Stimulated activated naive B cell treated with anti-CD40 and anti-IgM and Interleukin-4, amounts not matched to agents 10 μg/mL and 1 μg/mL and 100 μg/mL, for 72 hours (primary cell): ENCODE results near the gene BHLHA15.

ENCODE experiments used
- ATAC-seq, 2 donors: fragments of 150-1000 bp; cut with Tn5 transposase; replicated peaks; 2 replicates each; pipeline ENCODE4 v1.10.0; 2021; ENCODE audit warnings: moderate library complexity in 1 of 2
- DNase-seq: peaks from one replicate; pipeline ENCODE4 v3.0.0; 2021
- H3K27ac Mint-ChIP-seq: one replicate; pipeline ENCODE4 v1.8.0; 2022; ENCODE audit warnings: mild to moderate bottlenecking, mixed read lengths
- H3K27me3 Mint-ChIP-seq, 2 donors: one replicate each; pipeline ENCODE4 v1.8.0; 2022; ENCODE audit warnings: mixed read lengths in 2 of 2
- H3K36me3 Mint-ChIP-seq, 2 donors: one replicate each; pipeline ENCODE4 v1.8.0; 2022; ENCODE audit warnings: mixed read lengths in 2 of 2, mild to moderate bottlenecking in 1 of 2
- H3K4me1 Mint-ChIP-seq, 2 donors: one replicate each; pipeline ENCODE4 v1.8.0; 2022; ENCODE audit warnings: mixed read lengths in 2 of 2, mild to moderate bottlenecking in 1 of 2
- H3K4me3 Mint-ChIP-seq, 2 donors: one replicate each; pipeline ENCODE4 v1.8.0; 2022; ENCODE audit warnings: mild to moderate bottlenecking in 2 of 2, mixed read lengths in 2 of 2, moderate library complexity in 1 of 2
- H3K9me3 Mint-ChIP-seq, 2 donors: one replicate each; pipeline ENCODE4 v1.8.0; 2022; ENCODE audit warnings: mixed read lengths in 2 of 2, mild to moderate bottlenecking in 1 of 2

Gene BHLHA15

GRCh38 chr7:98232263-98232585 is 21.0 kb downstream of the BHLHA15 start:
- peaks cover 38 to 56% of the 10 kb centered on the region in 2 donors for H3K36me3 Mint-ChIP-seq
- H3K27me3 Mint-ChIP-seq: no peaks in the 10 kb centered on the region
- DNase-seq: no peak
- no peak for ATAC-seq
- no peaks in the 10 kb centered on the region for H3K9me3 Mint-ChIP-seq
- H3K4me1 Mint-ChIP-seq: peaks cover 0 to 6% of the 10 kb centered on the region in 2 donors
- no peak overlapping the region for H3K27ac Mint-ChIP-seq
- no peak overlapping the region for H3K4me3 Mint-ChIP-seq

GRCh38 chr7:98232799-98233198 is 21.6 kb downstream of the BHLHA15 start:
- no peak overlapping the region for H3K27ac Mint-ChIP-seq
- DNase-seq: no peak
- peaks cover 0 to 6% of the 10 kb centered on the region in 2 donors for H3K4me1 Mint-ChIP-seq

DNA sequence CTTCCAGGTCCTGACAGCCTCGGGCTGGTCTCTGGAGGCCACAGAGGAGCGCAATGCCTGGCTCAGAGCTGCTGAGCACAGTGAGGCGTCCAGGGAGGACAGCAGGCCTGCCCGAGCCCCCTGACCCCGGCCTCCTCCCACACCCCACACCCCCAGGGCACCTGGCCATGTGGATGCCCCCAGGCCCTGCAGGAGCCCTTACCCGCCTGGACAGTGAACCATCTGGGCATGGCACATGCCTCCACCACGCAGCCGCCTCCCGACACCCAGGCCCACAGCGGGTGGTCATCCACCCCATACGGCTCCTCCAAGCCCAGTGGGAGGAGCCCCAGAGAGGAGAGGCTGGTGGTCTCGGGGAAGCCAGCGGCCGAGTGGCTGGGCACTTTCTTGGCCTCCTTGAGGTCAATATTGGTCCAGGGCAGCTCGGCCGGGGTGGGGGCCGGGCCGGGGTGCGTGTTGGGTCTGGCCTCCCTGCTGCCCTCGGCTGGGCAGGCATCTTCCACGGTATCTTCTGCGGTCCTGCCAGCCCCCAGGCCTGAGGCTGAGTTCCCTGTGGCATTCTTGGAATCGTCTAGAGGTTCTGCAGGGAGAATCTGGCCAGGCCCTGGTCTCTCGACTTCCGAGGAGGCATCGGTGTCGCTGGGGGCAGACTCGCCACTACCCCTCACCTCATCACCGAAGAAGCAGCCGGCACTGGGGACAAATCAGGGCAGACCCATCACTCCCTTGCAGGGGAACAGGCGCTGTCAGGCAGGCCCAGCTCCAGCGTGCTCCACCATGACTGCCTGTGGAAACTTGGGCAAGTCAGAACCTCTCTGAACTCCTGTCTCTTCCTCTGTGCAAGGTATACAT is 22.2 kb downstream of the BHLHA15 start:
- H3K27ac Mint-ChIP-seq: no peak overlapping the region

More at GRCh38 chr7:98232799-98233198, 21.6 kb downstream of the BHLHA15 start:
- H3K9me3 Mint-ChIP-seq: no peaks in the 10 kb centered on the region
- no peak overlapping the region for H3K4me3 Mint-ChIP-seq
- ATAC-seq: no peak
- H3K27me3 Mint-ChIP-seq: no peaks in the 10 kb centered on the region
- H3K36me3 Mint-ChIP-seq: peaks cover 37 to 60% of the 10 kb centered on the region in 2 donors

DNA sequence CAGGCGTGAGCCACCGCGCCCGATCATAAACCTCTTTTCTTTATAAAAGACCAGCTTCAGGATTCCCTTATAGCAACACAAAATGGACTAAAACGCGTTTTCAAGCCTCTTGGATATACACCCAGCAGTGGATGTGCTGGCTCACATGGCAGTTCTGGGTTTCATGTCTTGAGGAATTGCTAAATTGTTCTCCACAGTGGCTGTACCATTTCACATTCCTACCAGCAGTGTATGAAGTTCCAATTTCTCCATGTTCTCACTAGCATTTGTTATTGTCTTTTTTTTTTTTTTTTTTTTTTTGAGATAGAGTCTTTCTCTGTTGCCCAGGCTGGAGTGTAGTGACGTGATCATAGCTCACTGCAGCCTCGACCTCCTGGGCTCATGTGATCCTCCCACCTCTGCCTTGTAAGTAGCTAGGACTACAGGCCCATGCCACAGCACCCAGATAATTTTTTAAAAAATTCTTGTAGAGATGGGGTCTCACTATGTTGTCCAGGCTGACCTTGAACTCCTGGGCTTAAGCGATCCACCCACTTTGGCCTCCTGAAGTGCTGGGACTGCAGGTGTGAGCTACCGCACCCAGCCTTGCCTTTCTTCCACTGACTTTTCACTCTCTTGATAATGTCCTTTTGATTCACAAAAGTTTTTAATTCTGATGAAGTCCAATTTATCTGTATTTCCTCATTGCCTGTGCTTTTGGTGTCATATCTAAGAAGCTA is 23.3 kb downstream of the BHLHA15 start:
- DNase-seq: no peak
- Mint-ChIP-seq H3K4me3 (no peak overlapping the region), H3K36me3 (peaks cover 47 to 67% of the 10 kb centered on the region in 2 donors), H3K27ac (no peak overlapping the region), H3K4me1 (peaks cover 0 to 5% of the 10 kb centered on the region in 2 donors), H3K9me3 (no peaks in the 10 kb centered on the region), H3K27me3 (no peaks in the 10 kb centered on the region)
- no peak for ATAC-seq

More for the DNA sequence above, 22.2 kb downstream of the BHLHA15 start:
- no peak for ATAC-seq
- Mint-ChIP-seq H3K4me3 (no peak overlapping the region), H3K36me3 (peaks cover 38 to 60% of the 10 kb centered on the region in 2 donors), H3K27me3 (no peaks in the 10 kb centered on the region), H3K4me1 (peaks cover 0 to 6% of the 10 kb centered on the region in 2 donors), H3K9me3 (no peaks in the 10 kb centered on the region)
- no peak for DNase-seq

- no peaks in the 10 kb centered on the region for H3K27me3 Mint-ChIP-seq
- no peak for DNase-seq
- no peak for ATAC-seq
- no peaks in the 10 kb centered on the region for H3K9me3 Mint-ChIP-seq
- peaks cover 49 to 66% of the 10 kb centered on the region in 2 donors for H3K36me3 Mint-ChIP-seq
- no peak overlapping the region for H3K4me3 Mint-ChIP-seq
- H3K4me1 Mint-ChIP-seq: no peaks in the 10 kb centered on the region
- no peak overlapping the region for H3K27ac Mint-ChIP-seq
Measured at GRCh38 chr7:98235901-98236300, 24.7 kb downstream of the BHLHA15 start.

GRCh38 chr7:98236355-98237185 is 25.3 kb downstream of the BHLHA15 start:
- ATAC-seq (no peak), DNase-seq (no peak)
- Mint-ChIP-seq H3K4me3 (no peak overlapping the region), H3K9me3 (no peaks in the 10 kb centered on the region), H3K36me3 (peaks cover 55 to 73% of the 10 kb centered on the region in 2 donors), H3K27ac (no peak overlapping the region), H3K27me3 (no peaks in the 10 kb centered on the region), H3K4me1 (no peaks in the 10 kb centered on the region)

- Mint-ChIP-seq H3K9me3 (no peaks in the 10 kb centered on the region), H3K4me1 (no peaks in the 10 kb centered on the region), H3K4me3 (no peak overlapping the region), H3K36me3 (peaks cover 57 to 82% of the 10 kb centered on the region in 2 donors), H3K27ac (no peak overlapping the region), H3K27me3 (no peaks in the 10 kb centered on the region)
- DNase-seq (no peak), ATAC-seq (no peak)
Measured at GRCh38 chr7:98238076-98238475, 26.8 kb downstream of the BHLHA15 start.

DNA sequence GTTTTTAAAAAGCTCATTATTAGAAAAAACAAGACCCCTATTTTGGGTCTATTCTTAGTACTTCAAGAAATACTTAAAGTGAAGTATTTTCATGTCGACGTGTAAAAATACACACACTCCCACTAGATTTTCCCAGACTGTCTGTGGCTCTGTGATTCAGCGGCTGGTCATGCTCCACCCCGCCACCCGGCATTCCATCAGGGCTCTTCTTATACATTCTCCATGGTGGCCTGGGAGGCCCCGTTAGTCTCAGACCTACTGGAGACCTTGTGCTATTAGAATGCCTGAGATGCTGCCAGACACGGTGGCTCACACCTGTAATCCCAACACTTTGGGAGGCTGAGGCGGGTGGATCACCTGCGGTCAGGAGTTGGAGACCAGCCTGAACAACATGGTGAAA is 27.7 kb downstream of the BHLHA15 start:
- DNase-seq: no peak
- Mint-ChIP-seq H3K4me3 (no peak overlapping the region), H3K36me3 (peaks cover 59 to 79% of the 10 kb centered on the region in 2 donors), H3K27ac (no peak overlapping the region), H3K9me3 (no peaks in the 10 kb centered on the region), H3K4me1 (no peaks in the 10 kb centered on the region), H3K27me3 (no peaks in the 10 kb centered on the region)
- ATAC-seq: no peak

- ATAC-seq: peak; percentile 59 to 63
- peaks cover 60 to 73% of the 10 kb centered on the region in 2 donors for H3K36me3 Mint-ChIP-seq
- no peaks in the 10 kb centered on the region for H3K27me3 Mint-ChIP-seq
- H3K4me1 Mint-ChIP-seq: no peaks in the 10 kb centered on the region
- H3K9me3 Mint-ChIP-seq: no peaks in the 10 kb centered on the region
- H3K27ac Mint-ChIP-seq: no peak overlapping the region
- no peak overlapping the region for H3K4me3 Mint-ChIP-seq
- no peak for DNase-seq
Measured at GRCh38 chr7:98240961-98241673, 29.9 kb downstream of the BHLHA15 start.

DNA sequence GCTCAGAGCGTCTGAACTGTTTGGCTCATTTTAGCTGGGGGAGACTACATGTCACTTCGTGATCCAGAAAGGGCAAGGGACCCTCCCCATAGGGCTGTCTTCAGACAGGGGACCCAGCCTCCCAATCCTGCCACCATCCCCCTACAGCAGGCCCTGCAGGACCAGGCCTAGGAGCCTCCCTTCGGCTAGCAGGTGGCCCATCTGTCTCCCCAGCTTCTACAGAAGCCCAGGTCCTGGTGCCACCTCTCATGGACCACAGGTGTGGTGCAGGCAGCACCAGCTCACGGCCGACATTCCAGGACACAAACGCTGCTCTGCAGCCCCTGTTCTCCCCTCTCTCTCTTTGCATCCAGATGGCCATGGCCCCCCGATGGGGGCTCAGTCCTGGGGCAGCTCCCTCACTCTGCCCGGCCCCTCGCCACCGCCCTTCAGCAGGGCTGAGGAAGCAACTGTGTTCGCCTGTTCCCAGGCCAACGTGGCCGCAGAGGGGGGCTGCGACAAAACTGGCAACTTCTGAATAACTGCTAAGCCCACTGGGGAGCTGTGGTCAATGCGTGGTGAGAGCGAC is 30.5 kb downstream of the BHLHA15 start:
- no peaks in the 10 kb centered on the region for H3K9me3 Mint-ChIP-seq
- ATAC-seq (peak in 1 of 2 donors; percentile 6), DNase-seq (no peak)
- no peak overlapping the region for H3K27ac Mint-ChIP-seq
- no peak overlapping the region for H3K4me3 Mint-ChIP-seq
- no peaks in the 10 kb centered on the region for H3K27me3 Mint-ChIP-seq
- H3K4me1 Mint-ChIP-seq: no peaks in the 10 kb centered on the region
- H3K36me3 Mint-ChIP-seq: peaks cover 53 to 68% of the 10 kb centered on the region in 2 donors

GRCh38 chr7:98242342-98242741 is 31.1 kb downstream of the BHLHA15 start:
- no peaks in the 10 kb centered on the region for H3K27me3 Mint-ChIP-seq
- no peaks in the 10 kb centered on the region for H3K9me3 Mint-ChIP-seq
- peaks cover 52 to 62% of the 10 kb centered on the region in 2 donors for H3K36me3 Mint-ChIP-seq

GRCh38 chr7:98242934-98243333 is 31.7 kb downstream of the BHLHA15 start:
- ATAC-seq: no peak
- Mint-ChIP-seq H3K4me1 (peaks cover 0 to under 1% of the 10 kb centered on the region in 2 donors), H3K36me3 (peaks cover 51 to 58% of the 10 kb centered on the region in 2 donors)

More at GRCh38 chr7:98242342-98242741, 31.1 kb downstream of the BHLHA15 start:
- Mint-ChIP-seq H3K27ac (no peak overlapping the region), H3K4me1 (no peaks in the 10 kb centered on the region), H3K4me3 (no peak overlapping the region)
- DNase-seq (no peak), ATAC-seq (no peak)

DNA sequence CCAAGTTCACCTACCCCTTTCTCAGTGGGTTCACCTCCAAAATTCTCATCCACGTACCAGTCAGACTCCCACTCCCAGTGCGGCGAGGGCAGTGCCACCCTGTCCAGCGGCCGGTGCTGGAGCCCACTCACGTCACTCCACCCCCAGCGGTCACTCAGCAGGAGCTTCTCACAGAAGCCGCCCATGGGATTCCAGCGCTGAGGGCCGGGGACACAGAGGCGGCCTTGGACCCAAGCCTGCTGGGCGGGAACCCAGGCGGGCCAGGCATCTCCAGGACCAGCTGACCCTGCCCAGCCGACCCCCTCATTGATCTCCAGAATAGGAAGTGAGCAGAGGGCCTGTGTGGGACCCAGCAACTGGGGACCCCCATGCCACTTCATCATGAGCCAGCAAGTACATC is 33.6 kb downstream of the BHLHA15 start:
- peaks cover 7 to 9% of the 10 kb centered on the region in 2 donors for H3K4me1 Mint-ChIP-seq
- no peaks in the 10 kb centered on the region for H3K9me3 Mint-ChIP-seq
- peaks cover 32 to 47% of the 10 kb centered on the region in 2 donors for H3K36me3 Mint-ChIP-seq
- ATAC-seq (no peak), DNase-seq (no peak)
- no peak overlapping the region for H3K27ac Mint-ChIP-seq
- no peak overlapping the region for H3K4me3 Mint-ChIP-seq
- no peaks in the 10 kb centered on the region for H3K27me3 Mint-ChIP-seq

More at GRCh38 chr7:98242934-98243333, 31.7 kb downstream of the BHLHA15 start:
- Mint-ChIP-seq H3K9me3 (no peaks in the 10 kb centered on the region), H3K4me3 (no peak overlapping the region), H3K27ac (no peak overlapping the region), H3K27me3 (no peaks in the 10 kb centered on the region)
- no peak for DNase-seq
